ENCODE data around the gene SLC15A3.

DNA sequence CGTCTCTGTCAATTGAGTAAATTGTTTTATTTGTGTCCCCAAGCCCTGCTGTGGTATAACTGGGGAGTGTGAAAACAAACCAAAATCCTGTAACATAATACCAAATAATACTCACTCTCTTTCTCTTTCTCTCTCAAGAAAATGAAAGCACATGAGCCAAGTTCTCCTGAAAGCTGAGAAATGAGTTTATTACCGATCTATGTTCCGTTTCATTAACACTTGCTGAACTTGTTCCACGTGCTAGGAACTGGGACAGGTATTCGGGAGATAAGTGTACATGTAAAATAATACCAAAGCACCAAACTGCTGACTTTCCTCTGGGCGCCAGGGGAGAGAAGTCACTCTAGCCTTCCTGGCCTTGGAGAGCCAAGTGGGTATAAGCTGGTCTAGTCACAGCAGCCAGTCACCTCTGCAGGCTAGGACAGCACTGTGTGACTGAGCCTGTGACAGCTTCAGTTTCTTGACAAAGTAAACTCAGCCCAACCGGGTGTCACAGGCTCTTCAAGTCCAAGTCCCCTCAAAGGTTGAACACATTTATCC, 42.6 kb upstream of the SLC15A3 start:
- TF ChIP-seq, protein P1, sequence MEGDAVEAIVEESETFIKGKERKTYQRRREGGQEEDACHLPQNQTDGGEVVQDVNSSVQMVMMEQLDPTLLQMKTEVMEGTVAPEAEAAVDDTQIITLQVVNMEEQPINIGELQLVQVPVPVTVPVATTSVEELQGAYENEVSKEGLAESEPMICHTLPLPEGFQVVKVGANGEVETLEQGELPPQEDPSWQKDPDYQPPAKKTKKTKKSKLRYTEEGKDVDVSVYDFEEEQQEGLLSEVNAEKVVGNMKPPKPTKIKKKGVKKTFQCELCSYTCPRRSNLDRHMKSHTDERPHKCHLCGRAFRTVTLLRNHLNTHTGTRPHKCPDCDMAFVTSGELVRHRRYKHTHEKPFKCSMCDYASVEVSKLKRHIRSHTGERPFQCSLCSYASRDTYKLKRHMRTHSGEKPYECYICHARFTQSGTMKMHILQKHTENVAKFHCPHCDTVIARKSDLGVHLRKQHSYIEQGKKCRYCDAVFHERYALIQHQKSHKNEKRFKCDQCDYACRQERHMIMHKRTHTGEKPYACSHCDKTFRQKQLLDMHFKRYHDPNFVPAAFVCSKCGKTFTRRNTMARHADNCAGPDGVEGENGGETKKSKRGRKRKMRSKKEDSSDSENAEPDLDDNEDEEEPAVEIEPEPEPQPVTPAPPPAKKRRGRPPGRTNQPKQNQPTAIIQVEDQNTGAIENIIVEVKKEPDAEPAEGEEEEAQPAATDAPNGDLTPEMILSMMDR (IDR thresholded peaks at IDR 0.05), result no peak
- no peak for TF ChIP-seq POLR2AphosphoS5 (IDR thresholded peaks at IDR 0.05; ENCODE audit: insufficient read depth in 1 of 2, low read depth in 1 of 2)
